H1 (cell line): ENCODE measurements around the gene PRKD1. TPM values are rescaled to one million over a fixed set of nuclear protein-coding genes. Genes with fewer than 3 reads are reported as not detected.

Experiments
- CBX8 ChIP-seq: fragments of 300-800, 300-1000 bp; sonication (generic); IDR thresholded peaks from 2 replicates; pipeline ENCODE4 v1.7.1; 2016; ENCODE audit warnings: low read depth, low read length, borderline replicate concordance
- CEBPB ChIP-seq: IDR thresholded peaks from 2 replicates; pipeline ENCODE4 v1.6.1; 2012; ENCODE audit warnings: low read depth, low read length
- SRF ChIP-seq: IDR thresholded peaks from 2 replicates; pipeline ENCODE4 v1.6.1; 2011; ENCODE audit warnings: mild to moderate bottlenecking, low read depth, low read length, moderate library complexity
- polyA plus RNA-seq, 7 experiments: library from polyadenylated mRNA; depleted of rRNA in 3 of 7; stranded (reverse) in 5 of 7; unstranded in 2 of 7; fragments of >200 nt in 5 of 7; fragments of 200-250 nt in 2 of 7; gene quantifications; 1 replicate in 5 of 7; 2 replicates in 1 of 7; 4 replicates in 1 of 7; pipeline versions ENCODE4 v1.2.1 to v1.2.3, GENCODE V29; 2011 to 2013; ENCODE audit warnings: missing spikeins in 2 of 7, mixed read lengths in 2 of 7
- total RNA-seq: library from RNA; stranded (reverse); fragmentation: NEBNext Ultra II Directional; extraction: Animal tissue kit (Norgen Biotek cat#: 25700); gene quantifications from 2 replicates; pipeline ENCODE4 v1.2.1, GENCODE V29; 2021
- TF ChIP-seq, protein P1 (sequence below): IDR thresholded peaks from 2 replicates; pipeline ENCODE4 v1.6.1; 2012; ENCODE audit warnings: low read length, inconsistent platforms

Gene PRKD1
- total and polyA plus RNA-seq, 2 of the 8 experiments (the other 6 are each of a cell fraction or from before 2014, with no cell fraction given): 3.6 to 6.8 TPM

DNA sequence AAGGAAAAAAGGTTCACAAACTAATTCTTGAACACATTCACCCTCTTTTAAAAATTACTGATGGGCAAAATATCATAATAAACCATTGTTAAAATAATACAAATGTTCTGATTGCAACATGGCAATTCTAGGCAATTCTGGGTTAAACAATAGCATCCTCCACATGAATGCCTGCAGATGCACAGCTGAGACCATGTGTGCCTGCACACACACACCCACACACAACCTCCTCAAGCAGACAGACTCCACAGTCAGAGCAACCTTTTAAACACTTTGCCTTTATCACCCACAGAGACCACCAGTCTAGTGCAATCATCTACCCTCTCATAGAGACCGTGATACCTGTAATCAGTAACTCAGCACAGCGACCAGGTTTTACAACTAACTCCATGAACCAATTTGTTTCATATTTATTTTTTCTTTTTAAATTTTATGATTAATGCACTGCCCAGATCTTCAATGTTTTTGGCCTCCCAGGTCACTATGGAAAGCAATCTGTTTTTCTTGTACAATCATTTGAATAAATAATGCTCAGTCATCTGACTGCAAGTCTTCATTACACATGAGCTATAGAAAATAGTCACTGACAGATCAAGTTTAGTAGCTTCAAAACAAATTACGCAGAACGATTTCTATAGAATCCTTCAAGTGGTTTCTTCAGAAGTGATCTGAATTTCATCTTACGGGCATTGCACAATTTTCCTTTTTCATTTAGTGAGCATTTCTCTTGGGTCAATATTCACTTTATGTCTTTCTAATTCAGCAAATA lies 105.8 kb downstream of the PRKD1 start (continued):
- TF ChIP-seq, protein P1, sequence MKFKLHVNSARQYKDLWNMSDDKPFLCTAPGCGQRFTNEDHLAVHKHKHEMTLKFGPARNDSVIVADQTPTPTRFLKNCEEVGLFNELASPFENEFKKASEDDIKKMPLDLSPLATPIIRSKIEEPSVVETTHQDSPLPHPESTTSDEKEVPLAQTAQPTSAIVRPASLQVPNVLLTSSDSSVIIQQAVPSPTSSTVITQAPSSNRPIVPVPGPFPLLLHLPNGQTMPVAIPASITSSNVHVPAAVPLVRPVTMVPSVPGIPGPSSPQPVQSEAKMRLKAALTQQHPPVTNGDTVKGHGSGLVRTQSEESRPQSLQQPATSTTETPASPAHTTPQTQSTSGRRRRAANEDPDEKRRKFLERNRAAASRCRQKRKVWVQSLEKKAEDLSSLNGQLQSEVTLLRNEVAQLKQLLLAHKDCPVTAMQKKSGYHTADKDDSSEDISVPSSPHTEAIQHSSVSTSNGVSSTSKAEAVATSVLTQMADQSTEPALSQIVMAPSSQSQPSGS: no peak
- TF ChIP-seq SRF: no peak
- no peak for TF ChIP-seq CBX8
- no peak for TF ChIP-seq CEBPB
